Sigmoid colon (tissue), 7 donors: ENCODE measurements around the gene KIF6. TPM values are rescaled to one million over a fixed set of nuclear protein-coding genes. Genes with fewer than 3 reads are reported as not detected.

Experiments
- DNase-seq: peaks from one replicate; pipeline ENCODE4 v3.0.0-alpha.2; 2019
- H3K27ac ChIP-seq, 4 donors: fragments of 200-600 bp; sonication (generic); one replicate each; pipeline ENCODE4 v1.5.1; 2016 to 2019; ENCODE audit warnings: mild to moderate bottlenecking in 1 of 4
- H3K27me3 ChIP-seq, 3 donors: fragments of 200-600 bp; sonication (generic); one replicate each; pipeline ENCODE4 v1.5.1; 2019; ENCODE audit warnings: mild to moderate bottlenecking in 1 of 3
- H3K36me3 ChIP-seq, 4 donors: fragments of 200-600 bp; sonication (generic); one replicate each; pipeline ENCODE4 v1.5.1; 2016 to 2019
- H3K4me1 ChIP-seq, 4 donors: fragments of 200-600 bp; sonication (generic); one replicate each; pipeline ENCODE4 v1.5.1; 2017 to 2019
- H3K4me3 ChIP-seq, 4 donors: fragments of 200-600 bp; sonication (generic); one replicate each; pipeline ENCODE4 v1.5.1; 2017 to 2019; ENCODE audit warnings: mild to moderate bottlenecking in 2 of 4, moderate library complexity in 1 of 4
- H3K9me3 ChIP-seq, 4 donors: fragments of 200-600 bp in 3 of 4; sonication (generic) in 3 of 4; one replicate each; pipeline versions ENCODE4 v1.5.1 to v1.6.1; 2013 to 2019
- CTCF ChIP-seq, 4 experiments: fragments of 450-650 bp in 3 of 4; fragments of 200-600 bp in 1 of 4; IDR thresholded peaks; one replicate each; pipeline ENCODE4 v1.5.1; 2016 to 2019; ENCODE audit warnings: antibody characterized with exemption in 4 of 4, mild to moderate bottlenecking in 3 of 4, moderate library complexity in 2 of 4
- EP300 ChIP-seq, 4 donors: sonication (generic); formaldehyde crosslinking; IDR thresholded peaks; one replicate each; pipeline ENCODE4 v1.6.1; 2017; ENCODE audit warnings: antibody characterized with exemption in 4 of 4
- POLR2A ChIP-seq, 2 donors: fragments of 450-650 bp; IDR thresholded peaks; one replicate each; pipeline ENCODE4 v1.6.1; 2016; ENCODE audit warnings: antibody characterized with exemption in 2 of 2, mild to moderate bottlenecking in 2 of 2, moderate library complexity in 2 of 2
- POLR2AphosphoS5 ChIP-seq, 4 donors: sonication (generic); formaldehyde crosslinking; IDR thresholded peaks; one replicate each; pipeline ENCODE4 v1.6.1; 2017; ENCODE audit warnings: antibody characterized with exemption in 4 of 4
- WGBS, 2 donors: extraction: QIAGEN DNeasy Blood & Tissue Kit; methylation state at CpG; one replicate each; pipeline ENCODE4 v1.1.7; 2013; 5-methylcytosine and 5-hydroxymethylcytosine counted together
- intact Hi-C: fragments of 100-400 bp; cut with DNase I; formaldehyde crosslinking; loops from one replicate; pipeline ENCODE4 v1.15.1; 2023
- polyA plus RNA-seq, 3 donors: library from polyadenylated mRNA; stranded (reverse); fragments of 200-250 nt; gene quantifications; one replicate each; pipeline ENCODE4 v1.2.3, GENCODE V29; 2013
- total RNA-seq, 4 donors: library from RNA; depleted of rRNA; stranded (reverse); fragments of >200 nt; gene quantifications; one replicate each; pipeline ENCODE4 v1.1.0, GENCODE V29; 2016
- donor health status: healthy with polysubstance abuse.
- donor health status: Bipolar disorder and iron deficiency.
- donor health status: healthy.

KIF6 gene
- total and polyA plus RNA-seq, 7 donors = under 0.01 to 0.99 (median 0.36) TPM; not detected in 2

- DNase-seq = no peak
- no peak overlapping the region for H3K4me3 ChIP-seq
- H3K9me3 ChIP-seq = no peaks in the 10 kb centered on the region
- WGBS, 2 donors = 83 to 85% methylated on average over 11 of the region's 11 CpGs
- H3K27me3 ChIP-seq = no peaks in the 10 kb centered on the region
- intact Hi-C loops = no loop called here
- no peak overlapping the region for H3K27ac ChIP-seq
- no peaks in the 10 kb centered on the region for H3K36me3 ChIP-seq
- peaks cover 0 to 16% (median 12%) of the 10 kb centered on the region in 4 donors for H3K4me1 ChIP-seq
- TF ChIP-seq CTCF (IDR thresholded peaks at IDR 0.05) (no peak), POLR2A (IDR thresholded peaks at IDR 0.05) (no peak), EP300 (IDR thresholded peaks at IDR 0.05) (no peak), POLR2AphosphoS5 (IDR thresholded peaks at IDR 0.05) (no peak)
Measured at GRCh38 chr6:39432330-39433025, 292.7 kb downstream of the KIF6 start.

GRCh38 chr6:39430871-39431523 lies 294.2 kb downstream of the KIF6 start:
- intact Hi-C loops = no loop called here
- no peak overlapping the region for H3K4me3 ChIP-seq
- TF ChIP-seq POLR2AphosphoS5 (IDR thresholded peaks at IDR 0.05) (peak in 2 of 4 donors; percentile 14 to 20), EP300 (IDR thresholded peaks at IDR 0.05) (no peak)
- peak; percentile 72 for DNase-seq
- H3K9me3 ChIP-seq = no peaks in the 10 kb centered on the region
- WGBS, 2 donors = 37 to 63% methylated on average over 11 of the region's 11 CpGs
- no peaks in the 10 kb centered on the region for H3K36me3 ChIP-seq
- H3K27ac ChIP-seq = peak overlapping the region; percentile 37 to 63 (median 46)
- H3K4me1 ChIP-seq = peaks cover 0 to 22% (median 18%) of the 10 kb centered on the region in 4 donors
- no peaks in the 10 kb centered on the region for H3K27me3 ChIP-seq

GRCh38 chr6:39430446-39430845 lies 294.8 kb downstream of the KIF6 start:
- Histone ChIP-seq H3K27ac (peak overlapping the region; percentile 37 to 63 (median 46)), H3K4me1 (peaks cover 0 to 26% (median 22%) of the 10 kb centered on the region in 4 donors), H3K9me3 (no peaks in the 10 kb centered on the region), H3K4me3 (no peak overlapping the region), H3K27me3 (no peaks in the 10 kb centered on the region), H3K36me3 (no peaks in the 10 kb centered on the region)
- TF ChIP-seq EP300 (IDR thresholded peaks at IDR 0.05) = no peak
- TF ChIP-seq CTCF (IDR thresholded peaks at IDR 0.05) = no peak
- no peak for TF ChIP-seq POLR2AphosphoS5 (IDR thresholded peaks at IDR 0.05)
- no peak for TF ChIP-seq POLR2A (IDR thresholded peaks at IDR 0.05)
- intact Hi-C loops = no loop called here
- 80 to 84% methylated on average over 1 of the region's 1 CpG for WGBS, 2 donors
- DNase-seq = no peak

- intact Hi-C loops = no loop called here
- Histone ChIP-seq H3K27ac (no peak overlapping the region), H3K9me3 (no peaks in the 10 kb centered on the region), H3K36me3 (no peaks in the 10 kb centered on the region), H3K4me1 (peaks cover 0 to 26% (median 23%) of the 10 kb centered on the region in 4 donors), H3K27me3 (no peaks in the 10 kb centered on the region), H3K4me3 (no peak overlapping the region)
- WGBS, 2 donors = 89 to 93% methylated on average over 7 of the region's 7 CpGs
- TF ChIP-seq POLR2AphosphoS5 (IDR thresholded peaks at IDR 0.05) (no peak), POLR2A (IDR thresholded peaks at IDR 0.05) (no peak), EP300 (IDR thresholded peaks at IDR 0.05) (no peak), CTCF (IDR thresholded peaks at IDR 0.05) (no peak)
- DNase-seq = no peak
Measured at GRCh38 chr6:39428816-39429215, 296.4 kb downstream of the KIF6 start.

GRCh38 chr6:39428152-39428551 lies 297.1 kb downstream of the KIF6 start:
- Histone ChIP-seq H3K4me3 (no peak overlapping the region), H3K27me3 (no peaks in the 10 kb centered on the region), H3K27ac (no peak overlapping the region), H3K9me3 (no peaks in the 10 kb centered on the region), H3K36me3 (no peaks in the 10 kb centered on the region), H3K4me1 (peaks cover 0 to 26% (median 23%) of the 10 kb centered on the region in 4 donors)
- DNase-seq = no peak
- WGBS, 2 donors = 92 to 94% methylated on average over 3 of the region's 3 CpGs
- intact Hi-C loops = no loop called here
- TF ChIP-seq CTCF (IDR thresholded peaks at IDR 0.05) (no peak), POLR2A (IDR thresholded peaks at IDR 0.05) (no peak), EP300 (IDR thresholded peaks at IDR 0.05) (no peak), POLR2AphosphoS5 (IDR thresholded peaks at IDR 0.05) (no peak)
